DOHH2 (cell line): ENCODE results near the gene HMGB1.

Experiments used
- H3F3A ChIP-seq: fragments of 200-600 bp; sonication (generic), shearing (Covaris generic); 2 replicates; pipeline ENCODE4 v1.6.0; 2016; ENCODE audit warnings: antibody characterized with exemption, mild to moderate bottlenecking; ENCODE audit not compliant: control insufficient read depth, insufficient read depth
- H3K27ac ChIP-seq: fragments of 200-600 bp; sonication (generic); 2 replicates; pipeline ENCODE4 v1.5.1; 2014; ENCODE audit warnings: low read depth, mild to moderate bottlenecking, low read length, moderate library complexity
- H3K27me3 ChIP-seq: fragments of 200-600 bp; sonication (generic); 2 replicates; pipeline ENCODE4 v1.6.1; 2014; ENCODE audit warnings: mild to moderate bottlenecking, low read length, mixed read lengths; ENCODE audit not compliant: control insufficient read depth
- H3K36me3 ChIP-seq: fragments of 200-600 bp; sonication (generic); 2 replicates; pipeline ENCODE4 v1.6.1; 2014; ENCODE audit warnings: mild to moderate bottlenecking, low read length, moderate library complexity, mixed read lengths; ENCODE audit not compliant: control insufficient read depth
- H3K4me1 ChIP-seq: fragments of 200-600 bp; sonication (generic); 2 replicates; pipeline ENCODE4 v1.6.1; 2014; ENCODE audit warnings: mild to moderate bottlenecking, low read length, mixed read lengths; ENCODE audit not compliant: control insufficient read depth
- H3K4me2 ChIP-seq: fragments of 200-600 bp; sonication (generic); 2 replicates; pipeline ENCODE4 v1.6.0; 2014; ENCODE audit warnings: mild to moderate bottlenecking, low read length, moderate library complexity
- H3K4me3 ChIP-seq: fragments of 200-600 bp; sonication (generic); 2 replicates; pipeline ENCODE4 v1.5.1; 2014; ENCODE audit warnings: mild to moderate bottlenecking, low read length, mixed read lengths
- H3K79me2 ChIP-seq: fragments of 200-600 bp; sonication (generic); 2 replicates; pipeline ENCODE4 v1.6.1; 2014; ENCODE audit warnings: mild to moderate bottlenecking, low read length, mixed read lengths; ENCODE audit not compliant: control insufficient read depth
- H3K9me2 ChIP-seq: fragments of 200-600 bp; sonication (generic); replicated peaks from 2 replicates; pipeline ENCODE4 v1.6.1; 2014; ENCODE audit warnings: mild to moderate bottlenecking, low read length, mixed read lengths; ENCODE audit not compliant: control insufficient read depth
- H3K9me3 ChIP-seq: fragments of 200-600 bp; sonication (generic); 2 replicates; pipeline ENCODE4 v1.6.1; 2014; ENCODE audit warnings: antibody characterized with exemption, low read length, mixed read lengths; ENCODE audit not compliant: control insufficient read depth, insufficient read depth
- H4K20me1 ChIP-seq: fragments of 200-600 bp; sonication (generic); 2 replicates; pipeline ENCODE4 v1.6.0; 2014; ENCODE audit warnings: low read depth, mild to moderate bottlenecking, antibody characterized with exemption, low read length, moderate library complexity; ENCODE audit not compliant: control insufficient read depth, insufficient read depth
- CTCF ChIP-seq: fragments of 200-600 bp; sonication (generic); IDR thresholded peaks from one replicate; pipeline ENCODE4 v1.5.1; 2014; ENCODE audit warnings: antibody characterized with exemption, mild to moderate bottlenecking, low read depth, low read length; ENCODE audit not compliant: poor library complexity, severe bottlenecking
- EZH2phosphoT487 ChIP-seq: fragments of 200-600 bp; sonication (generic); IDR thresholded peaks from 2 replicates; pipeline ENCODE4 v1.6.1; 2017; ENCODE audit warnings: borderline replicate concordance, mild to moderate bottlenecking, antibody characterized with exemption, low read length, moderate library complexity, mixed read lengths

The HMGB1 gene

GRCh38 chr13:30423891-30424290, 41.8 kb downstream of the HMGB1 start:
- Histone ChIP-seq H4K20me1 (no peaks in the 10 kb centered on the region), H3K9me3 (no peaks in the 10 kb centered on the region), H3K27ac (peak overlapping the region; percentile 90), H3K4me2 (peak overlapping the region; percentile 71), H3K79me2 (peaks cover 55% of the 10 kb centered on the region), H3K36me3 (peaks cover 31% of the 10 kb centered on the region), H3K27me3 (no peaks in the 10 kb centered on the region), H3K4me1 (peaks cover 67% of the 10 kb centered on the region), H3K4me3 (peak overlapping the region; percentile 94), H3K9me2 (no peaks in the 10 kb centered on the region), H3F3A (peaks cover 46% of the 10 kb centered on the region)
- no peak for TF ChIP-seq CTCF
- no peak for TF ChIP-seq EZH2phosphoT487

GRCh38 chr13:30422054-30422839, 43.5 kb downstream of the HMGB1 start, which contains the start of gene UBE2L5:
Gene UBE2L5 (plus strand): TSS chr13:30422493. CDS start chr13:30427991, 5,498 bp downstream.
- Histone ChIP-seq H3F3A (peaks cover 45% of the 10 kb centered on the region), H4K20me1 (no peaks in the 10 kb centered on the region), H3K9me3 (no peaks in the 10 kb centered on the region), H3K4me2 (peak within 1 kb of the TSS; percentile 81), H3K27ac (peak within 1 kb of the TSS; percentile 99), H3K79me2 (peaks cover 69% of the 10 kb centered on the region), H3K9me2 (no peaks in the 10 kb centered on the region), H3K27me3 (no peaks in the 10 kb centered on the region), H3K4me1 (peaks cover 77% of the 10 kb centered on the region), H3K36me3 (peaks cover 31% of the 10 kb centered on the region), H3K4me3 (peak within 1 kb of the TSS; percentile 94)
- TF ChIP-seq EZH2phosphoT487 (no peak), CTCF (no peak)

- Histone ChIP-seq H3K9me2 (no peaks in the 10 kb centered on the region), H3K4me1 (peaks cover 77% of the 10 kb centered on the region), H3K79me2 (peaks cover 69% of the 10 kb centered on the region), H3K36me3 (peaks cover 31% of the 10 kb centered on the region), H3K9me3 (no peaks in the 10 kb centered on the region), H3F3A (peaks cover 45% of the 10 kb centered on the region), H3K4me3 (peak overlapping the region; percentile 88), H3K27ac (peak overlapping the region; percentile 99), H3K4me2 (peak overlapping the region; percentile 81), H3K27me3 (no peaks in the 10 kb centered on the region), H4K20me1 (no peaks in the 10 kb centered on the region)
- TF ChIP-seq CTCF = no peak
- TF ChIP-seq EZH2phosphoT487 = no peak
Measured at GRCh38 chr13:30421093-30422053, 44.4 kb downstream of the HMGB1 start.
